ENCODE measurements around the gene LGALS8.
A peak's percentile ranks its signal among the peaks of the same experiment; 100 is the strongest.

The LGALS8 gene

GRCh38 chr1:236541710-236542109 lies 17.9 kb downstream of the LGALS8 start:
- no peak overlapping the region for H3K4me3 ChIP-seq (ENCODE audit: low read depth, low read length)
- CTCF ChIA-PET: interaction anchor here (1.1 kb wide), 1 partner anchor 11 kb away, joined by 3 read pairs; no protein-coding TSS in a partner anchor
- POLR2A ChIA-PET: no interaction called here
- TF ChIP-seq CTCF (IDR thresholded peaks at IDR 0.05; ENCODE audit: insufficient read depth, low read length, missing control alignments): no peak
- DNase-seq (ENCODE audit: low read depth, low spot score): no peak

- ChIA-PET CTCF (interaction anchor here (1.5 to 2.2 kb wide), 2 partner anchors 12 to 439 kb away, joined by 3 to 10 read pairs; no protein-coding TSS in a partner anchor), POLR2A (no interaction called here)
- H3K4me3 ChIP-seq (ENCODE audit: low read depth, low read length): no peak overlapping the region
- DNase-seq (ENCODE audit: low read depth, low spot score): no peak
- TF ChIP-seq CTCF (IDR thresholded peaks at IDR 0.05; ENCODE audit: insufficient read depth, low read length, missing control alignments): peak; percentile 7
Observed at GRCh38 chr1:236543065-236543669, 19.4 kb downstream of the LGALS8 start.

GRCh38 chr1:236545621-236546169 lies 21.9 kb downstream of the LGALS8 start:
- CTCF ChIA-PET: interaction anchor here (0.6 to 1.3 kb wide), 2 partner anchors 11 to 438 kb away, joined by 3 to 4 read pairs; no protein-coding TSS in a partner anchor
- DNase-seq (ENCODE audit: low read depth, low spot score): no peak
- no peak overlapping the region for H3K4me3 ChIP-seq (ENCODE audit: low read depth, low read length)
- no peak for TF ChIP-seq CTCF (IDR thresholded peaks at IDR 0.05; ENCODE audit: insufficient read depth, low read length, missing control alignments)
- POLR2A ChIA-PET: no interaction called here

GRCh38 chr1:236548452-236548851 lies 24.7 kb downstream of the LGALS8 start:
- POLR2A ChIA-PET: no interaction called here
- no peak overlapping the region for H3K4me3 ChIP-seq (ENCODE audit: low read depth, low read length)
- TF ChIP-seq CTCF (IDR thresholded peaks at IDR 0.05; ENCODE audit: insufficient read depth, low read length, missing control alignments): no peak
- CTCF ChIA-PET: interaction anchor here (0.7 to 1.1 kb wide), 3 partner anchors 26 to 444 kb away, joined by 3 read pairs; no protein-coding TSS in a partner anchor
- DNase-seq (ENCODE audit: low read depth, low spot score): no peak

- DNase-seq (ENCODE audit: low read depth, low spot score): no peak
- ChIA-PET CTCF (interaction anchor here (0.9 to 1.3 kb wide), 3 partner anchors 9 to 446 kb away, joined by 3 read pairs; no protein-coding TSS in a partner anchor), POLR2A (interaction anchor here (0.7 kb wide), 1 partner anchor 12 kb away, joined by 3 read pairs; no protein-coding TSS in a partner anchor)
- H3K4me3 ChIP-seq (ENCODE audit: low read depth, low read length): no peak overlapping the region
- TF ChIP-seq CTCF (IDR thresholded peaks at IDR 0.05; ENCODE audit: insufficient read depth, low read length, missing control alignments): no peak
Observed at GRCh38 chr1:236550961-236551851, 27.4 kb downstream of the LGALS8 start.

GRCh38 chr1:236552096-236552495 lies 28.3 kb downstream of the LGALS8 start:
- TF ChIP-seq CTCF (IDR thresholded peaks at IDR 0.05; ENCODE audit: insufficient read depth, low read length, missing control alignments): no peak
- H3K4me3 ChIP-seq (ENCODE audit: low read depth, low read length): no peak overlapping the region
- CTCF ChIA-PET: interaction anchor here (0.9 kb wide), 1 partner anchor 445 kb away, joined by 3 read pairs; no protein-coding TSS in a partner anchor
- POLR2A ChIA-PET: no interaction called here
- no peak for DNase-seq (ENCODE audit: low read depth, low spot score)
